HepG2 (cell line): ENCODE measurements around the gene PIM1. TPM values are rescaled to one million over a fixed set of nuclear protein-coding genes. Genes with fewer than 3 reads are reported as not detected.

Experiments
- CBX5 ChIP-seq: sonication (generic); formaldehyde crosslinking; IDR thresholded peaks from 2 replicates; pipeline ENCODE4 v1.4.0; 2020; ENCODE audit warnings: missing genetic modification reagents, borderline replicate concordance
- ELF3 ChIP-seq: IDR thresholded peaks from 2 replicates; pipeline ENCODE4 v1.6.1; 2016; ENCODE audit warnings: missing genetic modification reagents, missing compliant biosample characterization
- GTF2F1 ChIP-seq: fragments of 150-350 bp; IDR thresholded peaks from 2 replicates; pipeline ENCODE4 v1.6.1; 2014; ENCODE audit warnings: low read length
- HNRNPH1 ChIP-seq: fragments of 200-400 bp; formaldehyde crosslinking; optimal IDR thresholded peaks from 2 replicates; pipeline ENCODE3; 2017; ENCODE audit warnings: mild to moderate bottlenecking, low read depth, low read length
- KDM1A ChIP-seq: IDR thresholded peaks from 2 replicates; pipeline ENCODE4 v1.6.1; 2016; ENCODE audit warnings: missing compliant biosample characterization
- KLF11 ChIP-seq: IDR thresholded peaks from 2 replicates; pipeline ENCODE4 v1.6.1; 2016; ENCODE audit warnings: missing compliant biosample characterization
- KLF16 ChIP-seq, 2 experiments: sonication (generic) in 1 of 2; formaldehyde crosslinking in 1 of 2; IDR thresholded peaks; 2 replicates each; pipeline versions ENCODE4 v1.6.1 to v1.8.0; 2016 to 2023; ENCODE audit warnings: missing genetic modification reagents in 2 of 2, missing compliant biosample characterization in 1 of 2
- MXD1 ChIP-seq: sonication (generic); formaldehyde crosslinking; IDR thresholded peaks from 2 replicates; pipeline ENCODE4 v1.4.0; 2020; ENCODE audit warnings: mild to moderate bottlenecking, missing genetic modification reagents
- MYNN ChIP-seq: sonication (generic); formaldehyde crosslinking; IDR thresholded peaks from 2 replicates; pipeline ENCODE4 v1.4.0; 2020; ENCODE audit warnings: mild to moderate bottlenecking, low read depth, missing genetic modification reagents
- NFKBIZ ChIP-seq: IDR thresholded peaks from 2 replicates; pipeline ENCODE4 v1.6.1; 2018; ENCODE audit warnings: missing genetic modification reagents, missing compliant biosample characterization
- NFRKB ChIP-seq: fragments of 450-650 bp; IDR thresholded peaks from 2 replicates; pipeline ENCODE4 v1.6.1; 2017
- NONO ChIP-seq, 2 experiments: fragments of 450-650 bp in 1 of 2; sonication (generic) in 1 of 2; formaldehyde crosslinking in 1 of 2; IDR thresholded peaks in 1 of 2; conservative IDR thresholded peaks in 1 of 2; 2 replicates each; pipeline versions ENCODE4 v1.6.1 to v1.8.0; 2017 to 2022; ENCODE audit warnings: mild to moderate bottlenecking in 1 of 2, missing genetic modification reagents in 1 of 2, moderate library complexity in 1 of 2
- NR2F6 ChIP-seq, 2 experiments: IDR thresholded peaks; 2 replicates each; pipeline ENCODE4 v1.6.1; 2016; ENCODE audit warnings: antibody characterized with exemption in 1 of 2, mild to moderate bottlenecking in 1 of 2
- PBX2 ChIP-seq: IDR thresholded peaks from 2 replicates; pipeline ENCODE4 v1.6.1; 2016; ENCODE audit warnings: control low read depth
- PLRG1 ChIP-seq: fragments of 450-650 bp; conservative IDR thresholded peaks from 2 replicates; pipeline ENCODE4 v1.6.1; 2016
- POGZ ChIP-seq: sonication (generic); formaldehyde crosslinking; IDR thresholded peaks from 2 replicates; pipeline ENCODE4 v1.4.0; 2020; ENCODE audit warnings: mild to moderate bottlenecking, missing genetic modification reagents
- SALL1 ChIP-seq: sonication (generic); formaldehyde crosslinking; IDR thresholded peaks from 2 replicates; pipeline ENCODE4 v1.8.0; 2022; ENCODE audit warnings: mild to moderate bottlenecking, missing genetic modification reagents
- SMC3 ChIP-seq: IDR thresholded peaks from 2 replicates; pipeline ENCODE4 v1.6.1; 2011; ENCODE audit warnings: low read length, improper control_type of control experiment
- SRSF4 ChIP-seq: fragments of 200-400 bp; formaldehyde crosslinking; IDR thresholded peaks from one replicate; pipeline ENCODE4 v1.6.1; 2018; ENCODE audit warnings: mild to moderate bottlenecking, low read depth, low read length, moderate library complexity; ENCODE audit not compliant: poor library complexity, severe bottlenecking
- SRY ChIP-seq: sonication (generic); formaldehyde crosslinking; IDR thresholded peaks from 2 replicates; pipeline ENCODE4 v1.8.0; 2022; ENCODE audit warnings: mild to moderate bottlenecking, missing genetic modification reagents
- SSRP1 ChIP-seq: IDR thresholded peaks from 2 replicates; pipeline ENCODE4 v1.6.1; 2016; ENCODE audit warnings: control low read depth
- TEF ChIP-seq: sonication (generic); formaldehyde crosslinking; IDR thresholded peaks from 2 replicates; pipeline ENCODE4 v1.5.0; 2020; ENCODE audit warnings: missing genetic modification reagents
- ZBTB44 ChIP-seq: sonication (generic); formaldehyde crosslinking; IDR thresholded peaks from 2 replicates; pipeline ENCODE4 v1.4.0; 2020; ENCODE audit warnings: missing genetic modification reagents
- ZNF143 ChIP-seq: sonication (generic); formaldehyde crosslinking; IDR thresholded peaks from 2 replicates; pipeline ENCODE4 v1.4.0; 2020; ENCODE audit warnings: missing genetic modification reagents
- ZNF160 ChIP-seq: sonication (generic); formaldehyde crosslinking; IDR thresholded peaks from 2 replicates; pipeline ENCODE4 v1.8.0; 2022; ENCODE audit warnings: mild to moderate bottlenecking, inconsistent platforms, missing genetic modification reagents
- ZNF180 ChIP-seq: sonication (generic); formaldehyde crosslinking; IDR thresholded peaks from 2 replicates; pipeline ENCODE4 v1.4.0; 2020; ENCODE audit warnings: low read depth, missing genetic modification reagents, borderline replicate concordance
- ZZZ3 ChIP-seq: sonication (generic); formaldehyde crosslinking; IDR thresholded peaks from 2 replicates; pipeline ENCODE4 v1.4.0; 2020; ENCODE audit warnings: missing genetic modification reagents, mild to moderate bottlenecking, borderline replicate concordance
- polyA plus RNA-seq, 8 experiments: library from polyadenylated mRNA; depleted of rRNA in 3 of 8; stranded (reverse) in 7 of 8; unstranded in 1 of 8; fragments of >200 nt; fragmentation: Illumina TruSeq in 4 of 8; extraction: Trizol in 4 of 8; gene quantifications; 2 replicates each; pipeline versions ENCODE4 v1.2.1 to v1.2.3, GENCODE V29; 2011 to 2016; ENCODE audit warnings: low read depth in 4 of 8, missing spikeins in 1 of 8, mixed read lengths in 1 of 8; ENCODE audit not compliant: insufficient read depth in 1 of 8
- total RNA-seq, 5 experiments: library from RNA; depleted of rRNA; stranded (reverse); fragments of >200 nt; fragmentation: Illumina TruSeq; extraction: Trizol; gene quantifications; 2 replicates each; pipeline ENCODE4 v1.2.3, GENCODE V29; 2016; ENCODE audit warnings: low read depth in 1 of 5

PIM1 gene
- total and polyA plus RNA-seq, 2 of the 13 experiments (the other 11 are each of a cell fraction or from before 2014, with no cell fraction given) = 29.4 to 117 TPM

- TF ChIP-seq ZBTB44 = peak; percentile 50; the same call in 1 of the 2 replicates
- TF ChIP-seq KLF11 (CRISPR knock-in tag) = no peak
- peak; percentile 73 for TF ChIP-seq POGZ (CRISPR knock-in tag)
- peak; percentile 82 for TF ChIP-seq ELF3
- no peak for TF ChIP-seq NFRKB
- TF ChIP-seq SSRP1 (CRISPR knock-in tag) = no peak
- no peak for TF ChIP-seq HNRNPH1
- peak; percentile 6; the same call in 1 of the 2 replicates for TF ChIP-seq SMC3
- peak; percentile 31; the same call in 1 of the 2 replicates for TF ChIP-seq NFKBIZ (CRISPR knock-in tag)
- TF ChIP-seq MYNN (CRISPR knock-in tag) = no peak
- TF ChIP-seq NONO (IDR thresholded peaks at IDR 0.05) = no peak
- TF ChIP-seq NONO (CRISPR knock-in tag; conservative IDR thresholded peaks at IDR 0.05) = peak; percentile 69
- TF ChIP-seq ZNF143 (CRISPR knock-in tag) = peak; percentile 36; the same call in 1 of the 2 replicates
- no peak for TF ChIP-seq PBX2 (CRISPR knock-in tag)
- TF ChIP-seq KDM1A = 0 out of 2 replicates have a peak, but pooled peaks have one; percentile 38
- peak in 1 of 2 experiments; percentile 76; a peak in 2 of 4 replicates for TF ChIP-seq KLF16 (CRISPR knock-in tag; IDR thresholded peaks at IDR 0.05)
- peak; percentile 66; the same call in 1 of the 2 replicates for TF ChIP-seq SRY (CRISPR knock-in tag)
- TF ChIP-seq ZNF180 (CRISPR knock-in tag) = no peak
- no peak for TF ChIP-seq SRSF4
- TF ChIP-seq MXD1 (CRISPR knock-in tag) = peak; percentile 89
- TF ChIP-seq GTF2F1 = no peak
- peak; percentile 63 for TF ChIP-seq ZNF160 (CRISPR knock-in tag)
- TF ChIP-seq SALL1 = peak; percentile 93
- no peak for TF ChIP-seq TEF (CRISPR knock-in tag)
- no peak for TF ChIP-seq ZZZ3
- TF ChIP-seq CBX5 (CRISPR knock-in tag) = 0 out of 2 replicates have a peak, but pooled peaks have one; percentile 33
- peak; percentile 92 for TF ChIP-seq NR2F6 (IDR thresholded peaks at IDR 0.05)
- peak; percentile 91 for TF ChIP-seq NR2F6 (CRISPR knock-in tag; IDR thresholded peaks at IDR 0.05)
- no peak for TF ChIP-seq PLRG1
Measured at GRCh38 chr6:37169496-37170272, at the start of gene PIM1 (continued).
